Measurements from ENCODE around the gene CDC42BPG.
A peak's percentile ranks its signal among the peaks of the same experiment; 100 is the strongest.

The CDC42BPG gene

GRCh38 chr11:64803158-64803845, 41.2 kb downstream of the CDC42BPG start, which contains the start of gene MAP4K2:
TSS of gene MAP4K2 (minus strand) at chr11:64803214. CDS start at chr11:64803149, 65 bp downstream.
- peak; percentile 75 for DNase-seq

- no peak for DNase-seq
Observed at GRCh38 chr11:64802370-64803157, 41.9 kb downstream of the CDC42BPG start.

GRCh38 chr11:64801561-64802369, 42.7 kb downstream of the CDC42BPG start:
- DNase-seq: no peak

- DNase-seq: no peak
Observed at GRCh38 chr11:64801158-64801464, 43.3 kb downstream of the CDC42BPG start.

GRCh38 chr11:64800303-64801157, 43.9 kb downstream of the CDC42BPG start:
- DNase-seq: no peak

- DNase-seq: no peak
Observed at GRCh38 chr11:64799623-64800302, 44.7 kb downstream of the CDC42BPG start.

- DNase-seq: no peak
Observed at GRCh38 chr11:64799256-64799622, 45.2 kb downstream of the CDC42BPG start.

- no peak for DNase-seq
Observed at GRCh38 chr11:64796757-64797541, 47.5 kb downstream of the CDC42BPG start.

- DNase-seq: no peak
Observed at GRCh38 chr11:64796047-64796756, 48.3 kb downstream of the CDC42BPG start.

GRCh38 chr11:64794526-64794925, 49.9 kb downstream of the CDC42BPG start:
- DNase-seq: no peak

- no peak for DNase-seq
Observed at GRCh38 chr11:64793271-64794160, 50.9 kb downstream of the CDC42BPG start.

GRCh38 chr11:64792482-64792881, 52.0 kb downstream of the CDC42BPG start:
- DNase-seq: no peak

GRCh38 chr11:64791781-64792291, 52.6 kb downstream of the CDC42BPG start:
- no peak for DNase-seq

GRCh38 chr11:64790205-64791095, 54.0 kb downstream of the CDC42BPG start:
- no peak for DNase-seq

GRCh38 chr11:64789331-64790204, 54.9 kb downstream of the CDC42BPG start:
- DNase-seq: no peak

GRCh38 chr11:64788321-64789215, 55.9 kb downstream of the CDC42BPG start:
- no peak for DNase-seq
